Activated T-cell treated with anti-CD3 and anti-CD28 coated beads, Interleukin-2, amount 50 U/mL, for 48 hours (primary cell): ENCODE data around the gene NDUFA6.
"Not testable (repeated sequence)": the region's sequence is repeated elsewhere in the genome, so short reads cannot be mapped to it uniquely, and the experiment has no call there.

ENCODE experiments used
- DNase-seq, 2 experiments: peaks; one replicate each; pipeline ENCODE4 v3.0.0-alpha.2; 2020

The NDUFA6 gene

GRCh38 chr22:42112793-42113192 lies 22.2 kb upstream of the NDUFA6 start:
- not testable (repeated sequence) for DNase-seq

DNA sequence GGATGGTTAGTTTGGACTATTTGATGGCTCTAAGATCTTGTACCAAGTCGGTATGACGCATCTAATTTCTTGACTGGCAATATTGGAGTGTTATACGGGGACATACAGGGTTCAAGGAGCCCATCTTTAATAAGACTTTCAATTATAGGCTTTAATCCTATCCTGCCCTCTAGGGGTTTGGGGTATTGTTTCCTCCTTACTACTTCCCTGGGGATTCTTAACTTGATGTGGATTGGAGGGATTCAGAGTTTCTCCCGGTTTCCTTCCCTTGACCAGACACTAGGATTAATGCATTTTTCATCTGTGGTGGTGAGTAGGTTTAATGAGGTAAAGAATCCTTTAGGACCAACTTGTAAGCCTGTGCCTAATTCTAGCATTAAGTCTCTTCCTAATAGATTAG lies 21.2 kb upstream of the NDUFA6 start:
- DNase-seq = no peak

DNA sequence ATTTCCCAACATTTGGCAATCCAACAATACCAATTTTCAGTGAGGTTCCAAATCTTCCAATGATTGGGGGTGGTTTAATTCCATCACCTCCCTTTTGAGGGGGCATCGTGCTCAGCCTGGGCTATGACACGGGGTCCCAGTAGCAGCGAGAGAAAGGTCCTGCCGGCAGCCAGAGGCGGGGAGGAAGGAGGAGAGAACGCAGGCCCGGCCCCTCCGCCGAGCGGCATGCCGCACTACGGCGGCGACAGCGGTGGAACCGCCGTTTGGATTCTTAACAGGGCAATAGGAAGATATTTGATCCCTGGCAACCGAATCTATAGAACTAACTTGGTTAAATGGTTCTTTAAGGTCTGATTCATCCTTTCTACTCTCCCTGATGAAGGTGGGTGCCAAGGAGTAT lies 18.3 kb upstream of the NDUFA6 start:
- no peak for DNase-seq

DNA sequence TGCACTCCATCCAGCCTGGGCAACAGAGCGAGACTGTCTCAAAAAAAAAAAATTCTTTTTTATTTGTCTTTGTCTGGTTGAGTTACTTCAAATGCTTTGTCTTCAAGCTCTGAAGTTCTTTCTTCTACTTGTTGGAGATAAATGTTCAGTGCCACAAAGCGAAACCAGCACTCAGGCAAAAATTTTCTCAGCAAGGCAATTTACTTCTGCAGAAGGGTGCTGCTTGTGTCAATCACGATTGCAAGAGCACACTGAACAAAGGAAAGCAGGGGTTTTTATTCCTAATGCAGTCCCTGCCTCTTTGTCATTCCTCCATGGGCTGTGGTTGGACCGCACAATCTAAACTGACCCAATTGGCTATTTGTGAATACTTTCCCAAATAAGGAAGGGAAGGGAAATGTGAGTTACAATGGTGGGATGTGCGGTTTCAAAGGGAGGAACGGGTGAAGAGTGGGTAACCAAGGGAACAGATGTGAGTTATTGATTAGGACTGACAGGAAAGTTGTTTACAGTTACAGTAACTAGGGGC lies 13.8 kb upstream of the NDUFA6 start:
- not testable (repeated sequence) for DNase-seq

DNA sequence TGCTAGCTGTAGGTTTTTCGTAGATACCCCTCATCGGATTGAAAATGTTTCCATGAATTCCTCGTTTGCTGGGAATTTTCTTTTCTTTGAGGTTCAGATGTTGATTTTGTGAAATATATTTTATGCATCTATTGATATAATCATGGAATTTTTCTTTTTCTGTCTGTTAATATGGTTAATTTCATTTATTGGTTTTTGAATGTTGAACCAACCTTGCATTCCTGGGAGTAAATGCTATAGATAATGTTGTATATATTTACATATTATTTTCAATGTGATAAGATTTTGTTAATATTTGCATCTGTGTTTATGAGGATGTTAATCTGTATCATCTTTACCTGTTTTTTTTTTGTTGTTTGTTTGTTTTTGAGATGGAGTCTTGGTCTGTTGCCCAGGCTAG lies 10.6 kb upstream of the NDUFA6 start:
- no peak for DNase-seq

- DNase-seq = no peak
Measured at GRCh38 chr22:42091455-42091782, 847 bp upstream of the NDUFA6 start.

- DNase-seq = no peak
Measured at GRCh38 chr22:42086051-42086450, 4.5 kb downstream of the NDUFA6 start.

DNA sequence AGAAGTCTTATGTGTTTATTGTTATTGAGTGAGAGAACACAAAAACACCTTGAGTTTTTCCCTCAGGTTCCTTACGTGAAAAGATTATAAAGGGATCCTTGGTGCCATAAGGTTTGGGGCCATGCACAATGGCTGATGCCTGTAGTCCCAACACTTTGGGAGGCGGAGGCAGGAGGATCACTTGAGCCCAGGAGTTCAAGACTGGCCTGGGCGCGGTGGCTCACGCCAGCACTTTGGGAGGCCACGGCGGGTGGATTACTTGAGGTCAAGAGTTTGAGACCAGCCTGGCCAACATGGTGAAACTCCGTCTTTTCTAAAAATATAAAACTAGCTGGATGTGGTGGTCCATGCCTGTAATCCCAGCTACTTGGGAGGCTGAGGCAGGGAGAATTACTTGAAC lies 5.7 kb downstream of the NDUFA6 start:
- DNase-seq = no peak

DNA sequence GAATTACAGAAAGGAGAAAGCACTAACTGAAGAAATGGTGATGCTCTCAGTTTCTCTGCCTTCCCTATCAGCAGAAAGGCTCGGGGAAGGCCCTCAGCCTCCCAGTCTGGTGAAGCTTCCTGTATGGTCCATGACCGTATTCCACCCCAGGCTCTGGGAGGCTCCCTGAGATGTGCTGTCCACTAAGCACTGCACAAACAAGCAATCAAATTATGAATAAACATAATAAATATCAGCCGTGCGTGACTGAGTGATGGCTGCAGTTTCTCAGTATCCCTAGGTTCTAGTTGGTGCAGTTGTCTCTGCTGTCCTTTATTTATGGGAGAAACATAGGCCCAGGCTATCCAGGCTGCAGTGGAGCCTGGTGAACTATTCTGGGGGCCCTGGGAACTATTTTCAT lies 7.5 kb downstream of the NDUFA6 start:
- no peak for DNase-seq

- DNase-seq = peak in 1 of 2 experiments; percentile 20
Measured at GRCh38 chr22:42080287-42080686, 10.3 kb downstream of the NDUFA6 start.

DNA sequence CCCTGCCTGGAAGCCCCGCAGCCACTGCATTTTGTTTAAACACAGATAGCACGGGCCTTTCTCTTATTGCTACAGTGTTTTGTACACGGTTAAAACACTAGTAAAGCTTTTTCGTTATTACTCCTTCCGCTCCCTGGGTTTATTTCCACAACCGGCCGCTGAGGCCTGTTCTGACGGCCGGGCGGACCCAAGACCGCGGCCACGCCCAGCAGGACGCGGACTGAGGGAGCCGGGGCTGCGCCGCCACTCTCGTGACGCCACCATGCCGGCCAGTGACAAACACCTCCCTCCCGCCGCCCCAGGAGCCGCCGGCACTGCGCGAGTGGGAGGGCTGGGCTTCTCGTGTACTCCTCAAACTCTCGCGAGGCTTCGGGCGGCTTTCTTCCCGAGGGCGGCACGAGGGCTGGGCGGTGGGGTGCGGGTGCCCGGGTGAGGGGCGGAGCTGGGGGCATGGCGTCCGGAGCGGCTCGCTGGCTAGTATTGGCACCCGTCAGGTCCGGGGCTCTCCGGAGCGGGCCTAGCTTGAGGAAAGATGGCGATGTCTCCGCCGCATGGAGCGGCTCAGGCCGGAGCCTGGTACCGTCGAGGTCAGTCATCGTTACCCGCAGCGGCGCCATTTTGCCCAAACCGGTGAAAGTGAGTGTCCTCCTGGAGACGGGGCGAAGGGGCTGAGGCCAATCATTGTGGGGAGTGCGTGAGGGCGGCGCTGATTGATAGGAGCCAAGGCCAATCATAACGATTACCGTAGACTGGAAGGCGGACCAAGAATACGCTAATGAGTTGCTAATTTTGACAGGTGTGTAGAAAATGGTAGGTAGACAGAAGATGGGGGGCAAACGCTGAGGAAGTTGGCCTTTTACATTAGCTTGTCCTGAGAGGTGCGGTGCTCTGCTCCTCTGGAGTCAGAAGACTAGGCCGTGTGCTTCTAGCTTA lies 11.0 kb downstream of the NDUFA6 start, which contains the start of gene SMDT1:
TSS of gene SMDT1 (plus strand) at position 382 of the 933 bp plus-strand sequence. CDS start at position 451, 69 bp downstream.
- peak; percentile 98 for DNase-seq

DNA sequence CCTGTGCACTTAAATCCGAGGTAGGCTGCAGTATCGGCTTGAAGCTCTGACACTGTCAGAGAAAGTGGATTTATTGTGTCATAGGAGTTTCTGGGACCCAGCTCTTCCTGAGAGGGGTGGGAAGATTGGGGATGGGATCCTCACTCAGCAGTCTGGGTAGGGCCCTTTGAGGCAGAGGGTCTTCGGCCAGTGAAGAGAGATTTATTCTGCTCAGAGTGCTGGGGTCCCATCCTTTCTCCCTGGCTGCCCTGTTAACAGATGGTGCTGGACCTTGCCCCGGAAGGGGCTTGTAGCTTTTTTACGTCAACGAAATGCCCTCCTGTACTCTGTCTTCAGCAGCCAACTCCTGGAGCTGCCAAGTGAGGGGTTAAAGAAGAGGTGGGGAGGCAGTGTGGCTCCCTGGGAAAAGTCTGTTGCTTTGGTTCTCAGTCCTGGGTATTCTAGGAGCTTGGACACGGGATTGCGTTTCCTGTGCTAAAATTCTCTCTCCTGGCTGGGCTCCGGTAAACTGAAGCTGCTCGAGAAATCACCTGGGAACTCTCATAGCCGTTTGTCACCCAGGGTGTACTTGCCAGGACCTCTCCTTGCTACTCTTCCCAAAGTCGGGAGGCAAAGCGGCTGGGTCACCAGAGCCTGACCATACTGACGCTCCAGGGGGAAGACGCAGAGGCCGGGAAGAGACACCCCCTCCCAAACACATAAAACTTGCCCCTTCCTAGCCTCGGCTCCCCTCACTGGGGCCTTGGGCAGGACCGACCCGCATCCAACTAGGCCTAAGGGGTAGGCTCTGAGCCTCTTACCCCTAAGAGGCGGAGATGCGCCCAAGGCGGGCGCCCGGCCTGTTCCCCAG lies 11.9 kb downstream of the NDUFA6 start:
- no peak for DNase-seq

DNA sequence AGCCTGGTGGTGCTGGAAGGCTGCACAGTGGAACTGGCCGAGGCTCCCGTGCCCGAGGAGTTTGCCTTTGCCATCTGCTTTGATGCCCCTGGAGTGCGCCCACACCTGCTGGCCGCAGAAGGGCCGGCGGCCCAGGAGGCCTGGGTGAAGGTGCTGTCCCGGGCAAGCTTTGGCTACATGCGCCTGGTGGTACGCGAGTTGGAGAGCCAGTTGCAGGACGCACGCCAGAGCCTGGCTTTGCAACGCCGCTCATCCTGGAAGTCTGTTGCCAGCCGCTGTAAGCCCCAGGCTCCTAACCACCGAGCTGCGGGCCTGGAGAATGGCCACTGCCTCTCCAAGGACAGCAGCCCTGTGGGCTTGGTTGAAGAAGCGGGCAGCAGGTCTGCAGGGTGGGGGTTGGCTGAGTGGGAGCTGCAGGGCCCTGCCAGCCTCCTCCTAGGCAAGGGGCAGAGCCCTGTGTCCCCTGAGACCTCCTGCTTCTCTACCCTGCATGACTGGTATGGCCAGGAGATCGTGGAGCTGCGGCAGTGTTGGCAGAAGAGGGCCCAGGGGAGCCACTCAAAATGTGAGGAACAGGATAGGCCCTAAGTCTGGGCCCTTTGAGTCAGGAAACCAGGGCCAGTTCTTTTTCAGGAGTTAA lies 13.0 kb downstream of the NDUFA6 start:
- DNase-seq = no peak

- DNase-seq = no peak
Measured at GRCh38 chr22:42076764-42077485, 13.6 kb downstream of the NDUFA6 start.

DNA sequence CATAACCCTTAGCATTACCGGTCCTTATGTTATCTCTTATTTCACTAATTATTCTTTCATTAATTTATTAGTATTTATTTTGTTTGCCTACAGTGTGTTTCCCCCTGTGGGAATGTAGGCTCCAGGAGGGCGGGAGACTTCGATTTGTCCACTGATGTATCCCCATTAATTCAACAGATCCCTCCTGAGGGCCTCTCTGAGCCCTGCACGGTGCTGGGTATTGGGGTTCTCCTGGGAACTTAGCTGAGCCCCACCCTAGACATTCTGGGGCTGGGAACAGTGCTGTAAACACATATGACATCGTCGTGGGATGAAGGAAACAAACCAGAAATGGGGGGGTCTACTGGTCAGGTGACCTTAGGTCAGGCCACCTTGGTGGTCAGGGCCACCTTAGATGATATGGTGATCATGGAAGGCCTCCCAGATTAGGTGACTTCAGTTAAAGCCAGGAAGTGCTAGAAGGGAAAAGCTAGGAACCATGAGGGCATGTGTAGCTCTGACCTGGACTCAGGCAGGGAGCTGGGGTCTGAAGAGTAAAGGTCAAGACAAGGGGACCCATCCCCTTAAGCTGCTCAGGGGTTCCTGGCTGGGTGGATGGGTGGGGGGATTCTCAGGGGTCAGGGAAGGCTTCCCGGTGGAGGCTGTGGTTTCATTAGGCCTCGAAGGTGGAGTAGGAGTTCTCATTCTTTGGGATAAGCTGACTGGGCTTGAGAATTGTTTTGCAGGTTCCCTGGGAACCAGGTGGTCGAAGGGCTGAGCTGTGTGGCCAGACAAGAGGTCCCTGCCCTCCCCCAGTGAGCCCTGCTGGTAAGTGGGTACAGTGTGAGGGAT lies 15.5 kb downstream of the NDUFA6 start:
- DNase-seq = no peak

- DNase-seq = peak; percentile 69 to 78
Measured at GRCh38 chr22:42074132-42074811, 16.3 kb downstream of the NDUFA6 start, which contains the start of gene PHETA2. Gene PHETA2 (plus strand): TSS chr22:42074248. CDS start chr22:42077294, 3,046 bp downstream.

- DNase-seq = peak in 1 of 2 experiments; percentile 20
Measured at GRCh38 chr22:42073621-42074041, 16.9 kb downstream of the NDUFA6 start.

DNA sequence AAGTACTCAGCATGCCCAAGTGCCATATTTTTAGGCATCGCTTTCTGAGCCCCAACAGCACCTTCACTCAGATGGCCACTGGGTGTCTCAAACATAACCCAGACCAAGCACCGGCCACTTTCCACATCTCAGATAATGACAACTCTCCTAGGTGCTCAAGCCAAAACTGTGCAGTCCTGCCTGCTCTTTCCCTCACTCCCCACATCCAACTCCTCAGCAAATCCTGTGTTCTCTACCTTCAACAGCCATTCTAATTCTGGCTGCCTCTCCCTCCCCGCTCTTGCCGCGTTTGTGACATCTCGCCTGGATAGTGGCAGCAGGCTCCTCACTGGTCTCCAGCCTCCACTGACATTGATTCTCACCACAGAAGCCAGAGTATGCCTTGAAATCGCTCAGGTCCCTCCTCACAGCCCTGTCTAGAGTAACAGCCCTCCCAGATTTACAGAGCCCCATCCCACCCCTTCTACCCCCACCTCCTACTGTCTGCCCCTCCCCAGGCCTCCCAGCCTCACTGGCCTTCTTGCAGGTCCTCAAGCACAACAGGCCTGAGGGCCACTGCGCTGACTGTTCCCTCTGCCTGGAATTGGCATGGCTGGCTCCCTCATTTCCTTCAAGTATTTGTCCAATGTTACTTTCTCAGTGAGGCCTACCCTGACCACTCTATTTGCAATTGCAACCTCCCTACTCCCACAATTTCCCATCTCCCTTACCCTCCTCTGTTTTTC lies 17.8 kb downstream of the NDUFA6 start:
- DNase-seq = peak in 1 of 2 experiments; percentile 19

GRCh38 chr22:42071508-42071907 lies 19.1 kb downstream of the NDUFA6 start:
- DNase-seq = peak in 1 of 2 experiments; percentile 17
